ENCODE measurements around the gene ZNF672. TPM values are rescaled to one million over a fixed set of nuclear protein-coding genes. Genes with fewer than 3 reads are reported as not detected.

ZNF672 gene
- total and polyA plus RNA-seq, 4 donors = 13.8 to 35.1 (median 26.7) TPM

DNA sequence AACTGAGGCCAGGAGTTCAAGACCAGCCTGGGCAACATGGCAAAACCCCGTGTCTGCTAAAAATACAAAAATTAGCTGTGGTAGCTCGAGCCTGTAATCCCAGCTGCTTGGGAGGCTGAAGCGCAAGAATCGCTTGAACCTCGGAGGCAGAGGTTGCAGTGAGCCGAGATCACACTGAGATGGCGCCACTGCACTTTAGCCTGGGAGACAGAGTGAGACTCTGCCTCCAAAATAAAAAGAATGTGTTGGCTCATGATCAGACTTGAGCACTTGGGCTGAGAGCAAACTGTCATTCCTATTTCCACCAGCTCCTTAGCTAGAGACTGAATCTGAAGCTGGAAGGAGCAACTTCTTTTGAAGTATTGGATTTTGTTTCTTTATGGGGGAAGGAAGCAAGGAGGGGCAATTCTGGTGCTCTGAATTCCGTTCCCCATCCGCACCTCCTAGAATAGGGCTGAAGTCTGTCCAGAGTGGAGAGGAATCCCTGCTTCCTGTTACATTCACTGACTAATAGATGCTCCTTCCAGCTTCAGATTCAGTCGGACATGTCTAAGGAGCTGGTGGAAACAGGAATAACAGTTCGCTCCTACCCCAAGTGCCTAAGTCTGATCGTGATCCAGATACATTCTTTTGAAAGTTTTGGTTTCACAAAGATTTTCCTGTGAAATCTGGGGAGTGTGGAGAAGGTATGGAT, 3.8 kb downstream of the ZNF672 start:
- WGBS (ENCODE audit: insufficient coverage) = 59% methylated on average over 10 of the region's 12 CpGs

DNA sequence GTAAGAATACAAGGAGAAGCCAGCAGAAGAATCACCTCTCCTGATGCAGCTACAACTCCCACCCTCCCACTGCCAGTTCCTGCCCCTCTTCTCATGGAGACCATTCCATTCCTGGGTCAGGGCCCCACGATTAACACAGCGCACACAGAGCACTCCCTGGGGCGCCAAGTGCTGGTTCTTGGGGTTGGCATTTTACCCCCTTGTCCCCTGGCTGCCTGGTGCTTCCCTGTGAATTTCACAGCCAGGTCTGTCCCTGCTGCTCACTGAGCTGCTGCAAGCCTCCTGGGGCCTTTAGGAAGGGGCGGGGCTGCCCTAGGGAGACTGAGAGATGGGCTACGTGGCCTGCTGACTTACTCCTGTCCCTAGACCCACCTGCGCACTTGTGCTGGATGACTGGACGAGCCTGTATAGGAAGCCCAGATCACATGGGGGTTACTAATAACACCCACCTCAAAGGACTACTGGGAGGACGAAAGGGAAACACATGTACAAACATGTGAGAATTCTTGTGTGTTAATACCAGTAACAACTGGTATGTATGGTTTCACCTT, 4.8 kb downstream of the ZNF672 start:
- H3K36me3 ChIP-seq (ENCODE audit: control insufficient read depth, insufficient read depth, low read length) = peaks cover 43% of the 10 kb centered on the region
- H3K27me3 ChIP-seq (ENCODE audit: control insufficient read depth, insufficient read depth, low read length) = no peaks in the 10 kb centered on the region
- no peaks in the 10 kb centered on the region for H3K9me3 ChIP-seq (ENCODE audit: control insufficient read depth, insufficient read depth, low read length)
- DNase-seq (ENCODE audit: low read depth in 4 of 6, low spot score in 6 of 6) = no peak
- peaks cover 18% of the 10 kb centered on the region for H3K4me1 ChIP-seq (ENCODE audit: control insufficient read depth, insufficient read depth, low read length)
- no peak overlapping the region for H3K27ac ChIP-seq (ENCODE audit: low read depth, low read length)
- WGBS (ENCODE audit: insufficient coverage) = 87% methylated on average over 5 of the region's 8 CpGs
- H3K4me3 ChIP-seq (ENCODE audit: low read depth, low read length) = no peak overlapping the region

More for the DNA sequence above, 3.8 kb downstream of the ZNF672 start:
- Histone ChIP-seq H3K9me3 (ENCODE audit: control insufficient read depth, insufficient read depth, low read length) (no peaks in the 10 kb centered on the region), H3K27ac (ENCODE audit: low read depth, low read length) (no peak overlapping the region), H3K36me3 (ENCODE audit: control insufficient read depth, insufficient read depth, low read length) (peaks cover 33% of the 10 kb centered on the region), H3K27me3 (ENCODE audit: control insufficient read depth, insufficient read depth, low read length) (no peaks in the 10 kb centered on the region), H3K4me1 (ENCODE audit: control insufficient read depth, insufficient read depth, low read length) (peaks cover 27% of the 10 kb centered on the region), H3K4me3 (ENCODE audit: low read depth, low read length) (no peak overlapping the region)
- peak in 2 of 6 donors; percentile 38 to 48 for DNase-seq (ENCODE audit: low read depth in 4 of 6, low spot score in 6 of 6)

DNA sequence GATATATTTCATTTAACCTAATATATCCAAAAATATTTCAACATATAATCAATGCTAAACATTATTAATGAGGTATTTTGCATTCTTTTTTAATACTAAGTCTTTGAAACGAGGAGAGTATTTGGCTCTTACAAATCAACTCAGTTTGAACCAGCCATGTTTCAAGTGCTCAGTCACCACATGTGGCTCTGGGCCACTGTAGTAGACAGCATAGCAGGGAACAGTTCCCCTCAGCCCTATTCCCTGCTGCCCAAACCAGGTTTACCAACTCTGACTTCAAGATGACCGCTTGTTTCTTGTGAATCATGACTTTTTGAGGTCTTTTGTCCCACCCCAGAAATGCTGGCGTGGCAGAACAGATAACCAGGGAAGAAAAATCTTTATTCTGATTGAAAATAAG, 5.7 kb downstream of the ZNF672 start:
- H3K27me3 ChIP-seq (ENCODE audit: control insufficient read depth, insufficient read depth, low read length) = no peaks in the 10 kb centered on the region
- H3K9me3 ChIP-seq (ENCODE audit: control insufficient read depth, insufficient read depth, low read length) = no peaks in the 10 kb centered on the region
- no peak overlapping the region for H3K27ac ChIP-seq (ENCODE audit: low read depth, low read length)
- 100% methylated on average over 1 of the region's 3 CpGs for WGBS (ENCODE audit: insufficient coverage)
- no peak overlapping the region for H3K4me3 ChIP-seq (ENCODE audit: low read depth, low read length)
- H3K36me3 ChIP-seq (ENCODE audit: control insufficient read depth, insufficient read depth, low read length) = peaks cover 51% of the 10 kb centered on the region
- peaks cover 18% of the 10 kb centered on the region for H3K4me1 ChIP-seq (ENCODE audit: control insufficient read depth, insufficient read depth, low read length)
- DNase-seq (ENCODE audit: low read depth in 4 of 6, low spot score in 6 of 6) = no peak

DNA sequence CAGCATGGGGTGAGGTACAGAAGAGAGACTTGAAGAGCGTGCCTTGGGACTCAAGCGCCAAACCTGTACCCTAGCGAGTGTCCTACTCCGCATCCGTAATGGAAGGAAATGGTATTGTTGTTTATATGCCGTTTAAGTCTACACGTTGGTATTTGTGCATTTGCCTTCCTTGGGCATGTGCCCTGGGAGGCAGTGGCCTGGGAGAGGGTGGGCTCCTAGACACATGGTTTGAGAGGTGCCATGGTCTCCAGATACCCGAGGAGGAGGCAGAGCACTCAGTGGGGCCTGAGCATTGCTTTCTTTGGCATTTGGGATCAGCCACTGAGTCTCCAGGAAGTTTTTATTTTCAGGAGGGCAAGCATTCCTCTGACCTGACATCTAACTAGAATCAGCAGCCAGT, 6.5 kb downstream of the ZNF672 start:
- Histone ChIP-seq H3K9me3 (ENCODE audit: control insufficient read depth, insufficient read depth, low read length) (no peaks in the 10 kb centered on the region), H3K36me3 (ENCODE audit: control insufficient read depth, insufficient read depth, low read length) (peaks cover 59% of the 10 kb centered on the region), H3K4me1 (ENCODE audit: control insufficient read depth, insufficient read depth, low read length) (peaks cover 10% of the 10 kb centered on the region), H3K4me3 (ENCODE audit: low read depth, low read length) (no peak overlapping the region), H3K27me3 (ENCODE audit: control insufficient read depth, insufficient read depth, low read length) (no peaks in the 10 kb centered on the region), H3K27ac (ENCODE audit: low read depth, low read length) (no peak overlapping the region)
- DNase-seq (ENCODE audit: low read depth in 4 of 6, low spot score in 6 of 6) = no peak
- WGBS (ENCODE audit: insufficient coverage) = 93% methylated on average over 8 of the region's 8 CpGs

DNA sequence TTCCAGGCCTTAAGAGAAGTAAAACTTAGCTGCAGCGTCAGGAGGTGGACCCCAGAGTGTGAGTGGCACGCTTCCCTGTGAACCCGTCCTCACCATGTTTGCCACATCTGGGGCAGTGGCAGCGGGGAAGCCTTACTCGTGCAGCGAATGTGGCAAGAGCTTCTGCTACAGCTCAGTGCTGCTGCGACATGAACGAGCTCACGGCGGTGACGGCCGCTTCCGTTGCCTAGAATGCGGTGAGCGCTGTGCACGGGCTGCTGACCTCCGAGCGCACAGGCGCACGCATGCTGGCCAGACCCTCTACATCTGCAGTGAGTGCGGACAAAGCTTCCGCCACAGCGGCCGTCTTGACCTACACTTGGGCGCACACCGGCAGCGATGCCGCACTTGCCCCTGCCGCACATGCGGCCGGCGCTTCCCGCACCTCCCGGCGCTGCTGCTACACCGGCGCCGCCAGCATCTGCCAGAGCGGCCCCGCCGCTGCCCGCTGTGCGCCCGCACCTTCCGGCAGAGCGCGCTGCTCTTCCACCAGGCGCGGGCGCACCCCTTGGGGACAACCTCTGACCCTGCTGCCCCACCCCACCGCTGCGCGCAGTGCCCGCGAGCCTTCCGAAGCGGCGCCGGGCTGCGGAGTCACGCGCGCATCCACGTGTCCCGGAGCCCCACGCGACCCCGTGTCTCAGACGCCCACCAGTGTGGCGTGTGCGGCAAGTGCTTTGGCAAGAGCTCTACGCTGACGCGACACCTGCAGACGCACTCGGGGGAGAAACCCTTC, 9.3 kb downstream of the ZNF672 start:
- H3K27me3 ChIP-seq (ENCODE audit: control insufficient read depth, insufficient read depth, low read length) = no peaks in the 10 kb centered on the region
- no peaks in the 10 kb centered on the region for H3K4me1 ChIP-seq (ENCODE audit: control insufficient read depth, insufficient read depth, low read length)
- 83% methylated on average over 76 of the region's 76 CpGs for WGBS (ENCODE audit: insufficient coverage)
- no peaks in the 10 kb centered on the region for H3K9me3 ChIP-seq (ENCODE audit: control insufficient read depth, insufficient read depth, low read length)
- no peak overlapping the region for H3K4me3 ChIP-seq (ENCODE audit: low read depth, low read length)
- H3K27ac ChIP-seq (ENCODE audit: low read depth, low read length) = no peak overlapping the region
- H3K36me3 ChIP-seq (ENCODE audit: control insufficient read depth, insufficient read depth, low read length) = peaks cover 77% of the 10 kb centered on the region
- DNase-seq (ENCODE audit: low read depth in 4 of 6, low spot score in 6 of 6) = no peak

DNA sequence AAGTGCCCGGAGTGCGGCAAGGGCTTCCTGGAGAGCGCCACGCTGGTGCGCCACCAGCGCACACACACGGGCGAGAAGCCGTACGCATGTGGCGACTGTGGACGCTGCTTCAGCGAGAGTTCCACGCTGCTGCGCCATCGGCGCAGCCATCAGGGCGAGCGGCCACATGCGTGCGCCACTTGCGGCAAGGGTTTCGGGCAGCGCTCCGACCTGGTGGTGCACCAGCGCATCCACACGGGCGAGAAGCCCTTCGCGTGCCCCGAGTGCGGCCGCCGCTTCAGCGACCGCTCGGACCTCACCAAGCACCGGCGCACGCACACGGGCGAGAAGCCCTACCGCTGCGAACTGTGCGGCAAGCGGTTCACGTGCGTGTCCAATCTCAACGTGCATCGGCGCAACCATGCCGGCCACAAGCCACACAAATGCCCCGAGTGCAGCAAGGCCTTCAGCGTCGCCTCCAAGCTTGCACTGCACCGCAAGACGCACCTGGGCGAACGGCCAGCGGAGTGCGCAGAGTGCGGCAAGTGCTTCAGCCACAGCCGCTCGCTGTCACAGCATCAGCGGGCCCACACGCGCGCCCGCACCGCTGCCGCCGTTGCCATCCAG, 10.0 kb downstream of the ZNF672 start:
- no peaks in the 10 kb centered on the region for H3K4me1 ChIP-seq (ENCODE audit: control insufficient read depth, insufficient read depth, low read length)
- no peak for DNase-seq (ENCODE audit: low read depth in 4 of 6, low spot score in 6 of 6)
- H3K27ac ChIP-seq (ENCODE audit: low read depth, low read length) = no peak overlapping the region
- H3K27me3 ChIP-seq (ENCODE audit: control insufficient read depth, insufficient read depth, low read length) = no peaks in the 10 kb centered on the region
- 90% methylated on average over 72 of the region's 72 CpGs for WGBS (ENCODE audit: insufficient coverage)
- H3K9me3 ChIP-seq (ENCODE audit: control insufficient read depth, insufficient read depth, low read length) = no peaks in the 10 kb centered on the region
- no peak overlapping the region for H3K4me3 ChIP-seq (ENCODE audit: low read depth, low read length)
- H3K36me3 ChIP-seq (ENCODE audit: control insufficient read depth, insufficient read depth, low read length) = peaks cover 72% of the 10 kb centered on the region

DNA sequence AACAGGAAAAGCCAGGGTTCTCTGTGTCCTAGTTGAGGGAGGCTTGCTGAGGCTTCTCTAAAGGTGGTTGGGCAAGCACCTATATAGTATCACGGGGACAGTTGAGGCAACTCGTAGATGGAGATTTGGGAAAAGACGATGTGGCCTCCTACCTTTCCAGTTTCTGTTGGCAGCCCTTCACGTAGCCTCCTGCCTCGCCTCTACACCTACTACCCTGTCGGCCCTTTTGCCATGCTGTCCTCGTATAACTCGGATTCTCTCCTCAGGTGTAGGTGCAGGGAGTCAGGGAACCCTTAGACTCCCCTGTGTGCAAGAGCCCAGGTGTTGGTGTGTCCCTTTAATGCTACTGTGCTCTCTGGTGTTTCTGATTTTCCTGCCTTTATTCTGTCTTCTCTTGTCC, 10.6 kb downstream of the ZNF672 start:
- peaks cover 75% of the 10 kb centered on the region for H3K36me3 ChIP-seq (ENCODE audit: control insufficient read depth, insufficient read depth, low read length)

DNA sequence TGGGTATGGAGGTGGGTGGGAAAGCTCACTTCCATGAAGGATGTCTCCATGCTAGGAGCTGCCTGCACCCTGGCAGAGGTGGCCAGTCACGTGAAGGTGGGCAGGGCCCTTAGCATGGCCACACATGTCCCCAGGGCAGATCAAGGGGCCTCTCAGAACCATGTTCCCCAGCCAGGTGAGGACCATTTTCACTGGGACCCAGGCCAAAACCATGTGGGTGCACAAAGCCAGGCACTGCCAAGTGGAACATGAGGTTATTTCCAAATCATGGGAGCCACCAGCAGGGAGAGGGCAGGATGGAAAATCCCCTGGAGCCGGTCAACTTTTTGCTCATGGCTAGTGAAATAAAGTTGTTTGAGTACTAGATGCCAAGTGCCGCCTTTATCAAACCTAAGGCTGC, 11.1 kb downstream of the ZNF672 start:
- Histone ChIP-seq H3K27ac (ENCODE audit: low read depth, low read length) (no peak overlapping the region), H3K4me3 (ENCODE audit: low read depth, low read length) (no peak overlapping the region), H3K27me3 (ENCODE audit: control insufficient read depth, insufficient read depth, low read length) (no peaks in the 10 kb centered on the region), H3K4me1 (ENCODE audit: control insufficient read depth, insufficient read depth, low read length) (no peaks in the 10 kb centered on the region), H3K9me3 (ENCODE audit: control insufficient read depth, insufficient read depth, low read length) (no peaks in the 10 kb centered on the region), H3K36me3 (ENCODE audit: control insufficient read depth, insufficient read depth, low read length) (peaks cover 80% of the 10 kb centered on the region)
- 94% methylated on average over 3 of the region's 3 CpGs for WGBS (ENCODE audit: insufficient coverage)
- DNase-seq (ENCODE audit: low read depth in 4 of 6, low spot score in 6 of 6) = no peak

More for the DNA sequence above, 10.6 kb downstream of the ZNF672 start:
- Histone ChIP-seq H3K27me3 (ENCODE audit: control insufficient read depth, insufficient read depth, low read length) (no peaks in the 10 kb centered on the region), H3K27ac (ENCODE audit: low read depth, low read length) (no peak overlapping the region), H3K4me1 (ENCODE audit: control insufficient read depth, insufficient read depth, low read length) (no peaks in the 10 kb centered on the region), H3K4me3 (ENCODE audit: low read depth, low read length) (no peak overlapping the region), H3K9me3 (ENCODE audit: control insufficient read depth, insufficient read depth, low read length) (no peaks in the 10 kb centered on the region)
- no peak for DNase-seq (ENCODE audit: low read depth in 4 of 6, low spot score in 6 of 6)
- 90% methylated on average over 3 of the region's 8 CpGs for WGBS (ENCODE audit: insufficient coverage)

DNA sequence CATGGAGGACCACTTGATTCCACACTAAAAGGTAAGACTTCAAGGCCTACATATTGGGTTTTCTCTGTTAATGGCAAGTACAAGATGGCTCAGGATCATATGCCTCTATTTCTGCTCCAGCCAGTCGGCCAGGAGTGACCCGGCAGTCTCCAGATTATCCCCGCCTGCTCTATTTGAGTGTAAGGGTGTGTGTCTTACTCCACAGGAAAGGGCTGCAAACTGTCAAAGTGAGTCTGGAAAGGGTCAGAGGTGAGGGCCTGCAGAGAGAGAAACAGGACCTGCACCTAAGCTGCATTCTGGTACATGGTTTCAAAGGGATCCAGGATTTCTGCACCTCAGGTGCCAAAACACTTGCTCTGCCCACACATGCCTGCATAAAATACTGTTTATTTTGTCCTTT, 11.6 kb downstream of the ZNF672 start:
- DNase-seq (ENCODE audit: low read depth in 4 of 6, low spot score in 6 of 6) = no peak
- H3K27me3 ChIP-seq (ENCODE audit: control insufficient read depth, insufficient read depth, low read length) = no peaks in the 10 kb centered on the region
- no peaks in the 10 kb centered on the region for H3K9me3 ChIP-seq (ENCODE audit: control insufficient read depth, insufficient read depth, low read length)
- 88% methylated on average over 3 of the region's 3 CpGs for WGBS (ENCODE audit: insufficient coverage)
- peaks cover 83% of the 10 kb centered on the region for H3K36me3 ChIP-seq (ENCODE audit: control insufficient read depth, insufficient read depth, low read length)
- H3K4me3 ChIP-seq (ENCODE audit: low read depth, low read length) = no peak overlapping the region
- H3K27ac ChIP-seq (ENCODE audit: low read depth, low read length) = no peak overlapping the region
- no peaks in the 10 kb centered on the region for H3K4me1 ChIP-seq (ENCODE audit: control insufficient read depth, insufficient read depth, low read length)

Measured in spinal cord (tissue), 10 donors.